ENCODE data around the gene RAD50. TPM values are rescaled to one million over a fixed set of nuclear protein-coding genes. Genes with fewer than 3 reads are reported as not detected.

Gene RAD50
- total and polyA plus RNA-seq, 10 of the 15 experiments (the other 5 are each of a cell fraction or from before 2014, with no cell fraction given), result 12.8 to 68.6 (median 47.0) TPM

DNA sequence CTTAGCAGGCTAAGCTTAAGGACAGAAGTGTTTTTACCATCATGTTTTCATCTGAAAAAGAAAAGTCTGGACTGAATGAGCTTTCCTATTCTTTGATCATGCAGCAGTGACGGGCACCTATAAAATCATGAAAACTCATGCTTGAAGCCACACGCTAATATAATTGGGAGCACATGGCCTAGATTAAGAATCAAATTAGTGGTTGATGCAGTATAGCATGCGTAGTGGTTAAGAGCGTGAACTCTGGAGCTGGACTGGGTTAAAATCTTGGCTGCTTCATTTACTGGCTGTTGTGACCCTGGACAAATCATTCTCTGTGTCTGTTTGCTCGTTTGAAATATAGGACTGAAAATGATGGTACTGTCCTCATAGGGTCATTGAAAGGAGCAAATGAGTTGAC is 51.3 kb downstream of the RAD50 start (continued):
- TF ChIP-seq, protein P1, sequence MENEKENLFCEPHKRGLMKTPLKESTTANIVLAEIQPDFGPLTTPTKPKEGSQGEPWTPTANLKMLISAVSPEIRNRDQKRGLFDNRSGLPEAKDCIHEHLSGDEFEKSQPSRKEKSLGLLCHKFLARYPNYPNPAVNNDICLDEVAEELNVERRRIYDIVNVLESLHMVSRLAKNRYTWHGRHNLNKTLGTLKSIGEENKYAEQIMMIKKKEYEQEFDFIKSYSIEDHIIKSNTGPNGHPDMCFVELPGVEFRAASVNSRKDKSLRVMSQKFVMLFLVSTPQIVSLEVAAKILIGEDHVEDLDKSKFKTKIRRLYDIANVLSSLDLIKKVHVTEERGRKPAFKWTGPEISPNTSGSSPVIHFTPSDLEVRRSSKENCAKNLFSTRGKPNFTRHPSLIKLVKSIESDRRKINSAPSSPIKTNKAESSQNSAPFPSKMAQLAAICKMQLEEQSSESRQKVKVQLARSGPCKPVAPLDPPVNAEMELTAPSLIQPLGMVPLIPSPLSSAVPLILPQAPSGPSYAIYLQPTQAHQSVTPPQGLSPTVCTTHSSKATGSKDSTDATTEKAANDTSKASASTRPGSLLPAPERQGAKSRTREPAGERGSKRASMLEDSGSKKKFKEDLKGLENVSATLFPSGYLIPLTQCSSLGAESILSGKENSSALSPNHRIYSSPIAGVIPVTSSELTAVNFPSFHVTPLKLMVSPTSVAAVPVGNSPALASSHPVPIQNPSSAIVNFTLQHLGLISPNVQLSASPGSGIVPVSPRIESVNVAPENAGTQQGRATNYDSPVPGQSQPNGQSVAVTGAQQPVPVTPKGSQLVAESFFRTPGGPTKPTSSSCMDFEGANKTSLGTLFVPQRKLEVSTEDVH (IDR thresholded peaks at IDR 0.05; ENCODE audit: low read depth, partially characterized antibody), result no peak
- TF ChIP-seq SUPT20H (IDR thresholded peaks at IDR 0.05; ENCODE audit: borderline replicate concordance, control insufficient read depth, low read depth, low read length), result no peak
- TF ChIP-seq SP1 (IDR thresholded peaks at IDR 0.05; ENCODE audit: low read depth, low read length), result no peak
- TF ChIP-seq ZBED1 (IDR thresholded peaks at IDR 0.05; ENCODE audit: borderline replicate concordance), result no peak
- no peak for TF ChIP-seq TBL1XR1 (IDR thresholded peaks at IDR 0.05; ENCODE audit: low read depth, low read length)

- Histone ChIP-seq H3K4me1 (ENCODE audit: control insufficient read depth, insufficient read depth, low read length) (no peaks in the 10 kb centered on the region), H3K36me3 (ENCODE audit: control insufficient read depth in 2 of 2, insufficient read depth in 2 of 2, low read length in 1 of 2) (peaks cover 3 to 21% of the 10 kb centered on the region in 2 experiments), H3K9me3 (replicated peaks; ENCODE audit: control insufficient read depth, insufficient read depth, low read length) (no peaks in the 10 kb centered on the region), H3K4me2 (ENCODE audit: control insufficient read depth, insufficient read depth) (no peak overlapping the region), H3K27me3 (replicated peaks in 1 of 2; ENCODE audit: control insufficient read depth in 2 of 2, insufficient read depth in 2 of 2, low read length in 1 of 2) (no peaks in the 10 kb centered on the region), H3K79me2 (ENCODE audit: control insufficient read depth, insufficient read depth, low read length) (no peaks in the 10 kb centered on the region), H3K4me3 (no peak overlapping the region), H2AFZ (ENCODE audit: control insufficient read depth, low read depth, low read length) (no peak overlapping the region), H4K20me1 (ENCODE audit: control insufficient read depth, insufficient read depth) (no peaks in the 10 kb centered on the region), H3K27ac (ENCODE audit: control insufficient read depth, insufficient read depth) (no peak overlapping the region), H3K9ac (ENCODE audit: control insufficient read depth, insufficient read depth, low read length) (no peak overlapping the region)
- intact Hi-C loops (cut with micrococcal nuclease; ENCODE audit: unreplicated experiment), result loop anchor here (10.0 kb wide), 1 partner anchor 273 kb away; no protein-coding TSS in a partner anchor
- CTCF ChIA-PET, result no interaction called here
- in situ Hi-C loops (cut with MboI), result no loop called here
- POLR2A ChIA-PET, result no interaction called here
- SMC1A ChIA-PET (ENCODE audit: uncharacterized antibody, unreplicated experiment), result no interaction called here
- RAD21 ChIA-PET (ENCODE audit: unreplicated experiment), result no interaction called here
- no peak for DNase-seq (ENCODE audit: low read depth, low spot score)
- WGBS (ENCODE audit: insufficient coverage, insufficient replicate concordance, low lambda C conversion rate, missing lambda C conversion rate), result 95% methylated on average over 2 of the region's 2 CpGs
- no TSS peak for BruUV-seq (replicated peaks)
- no peak for FAIRE-seq
- TF ChIP-seq SMAD1 (IDR thresholded peaks at IDR 0.05; ENCODE audit: low read depth, partially characterized antibody), result no peak
- TF ChIP-seq, protein P2, sequence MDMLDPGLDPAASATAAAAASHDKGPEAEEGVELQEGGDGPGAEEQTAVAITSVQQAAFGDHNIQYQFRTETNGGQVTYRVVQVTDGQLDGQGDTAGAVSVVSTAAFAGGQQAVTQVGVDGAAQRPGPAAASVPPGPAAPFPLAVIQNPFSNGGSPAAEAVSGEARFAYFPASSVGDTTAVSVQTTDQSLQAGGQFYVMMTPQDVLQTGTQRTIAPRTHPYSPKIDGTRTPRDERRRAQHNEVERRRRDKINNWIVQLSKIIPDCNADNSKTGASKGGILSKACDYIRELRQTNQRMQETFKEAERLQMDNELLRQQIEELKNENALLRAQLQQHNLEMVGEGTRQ (IDR thresholded peaks at IDR 0.05; ENCODE audit: borderline replicate concordance, low read depth, low read length), result no peak
- TF ChIP-seq BHLHE40 (IDR thresholded peaks at IDR 0.05; ENCODE audit: borderline replicate concordance in 1 of 2, low read depth in 2 of 2, low read length in 1 of 2), result no peak
- TF ChIP-seq USF1 (IDR thresholded peaks at IDR 0.05; ENCODE audit: borderline replicate concordance, extremely low read length, insufficient read depth, low read depth, low read length), result no peak
- no peak for TF ChIP-seq ETV6 (conservative IDR thresholded peaks at IDR 0.05 in 1 of 2, IDR thresholded peaks at IDR 0.05 in 1 of 2; ENCODE audit: borderline replicate concordance in 1 of 2, low read depth in 1 of 2)
- no peak for TF ChIP-seq TAF1 (IDR thresholded peaks at IDR 0.05; ENCODE audit: borderline replicate concordance, low read depth, low read length)
- no peak for TF ChIP-seq TBL1XR1 (IDR thresholded peaks at IDR 0.05; ENCODE audit: low read depth, low read length)
- no peak for TF ChIP-seq SMC3 (IDR thresholded peaks at IDR 0.05; ENCODE audit: borderline replicate concordance, low read length)
- no peak for TF ChIP-seq CTCF (IDR thresholded peaks at IDR 0.05 in 2 of 3, conservative IDR thresholded peaks at IDR 0.05 in 1 of 3; ENCODE audit: control insufficient read depth in 2 of 3, extremely low read depth in 1 of 3, insufficient read depth in 1 of 3, low read depth in 3 of 3, low read length in 3 of 3)
- ATAC-seq, result no peak
Measured at GRCh38 chr5:132611965-132612364, 55.2 kb downstream of the RAD50 start.

All from GM12878 (cell line).